GM19397 (cell line): Measurements from ENCODE around the gene FAM216A.
"Not testable (repeated sequence)": the region's sequence is repeated elsewhere in the genome, so short reads cannot be mapped to it uniquely, and the experiment has no call there.

Experiments used
- ATAC-seq: cut with Tn5 transposase; IDR thresholded peaks from one replicate; pipeline ENCODE4 v1.9.1; 2021; ENCODE audit warnings: mild to moderate bottlenecking, moderate library complexity; ENCODE audit not compliant: unreplicated experiment

FAM216A gene

DNA sequence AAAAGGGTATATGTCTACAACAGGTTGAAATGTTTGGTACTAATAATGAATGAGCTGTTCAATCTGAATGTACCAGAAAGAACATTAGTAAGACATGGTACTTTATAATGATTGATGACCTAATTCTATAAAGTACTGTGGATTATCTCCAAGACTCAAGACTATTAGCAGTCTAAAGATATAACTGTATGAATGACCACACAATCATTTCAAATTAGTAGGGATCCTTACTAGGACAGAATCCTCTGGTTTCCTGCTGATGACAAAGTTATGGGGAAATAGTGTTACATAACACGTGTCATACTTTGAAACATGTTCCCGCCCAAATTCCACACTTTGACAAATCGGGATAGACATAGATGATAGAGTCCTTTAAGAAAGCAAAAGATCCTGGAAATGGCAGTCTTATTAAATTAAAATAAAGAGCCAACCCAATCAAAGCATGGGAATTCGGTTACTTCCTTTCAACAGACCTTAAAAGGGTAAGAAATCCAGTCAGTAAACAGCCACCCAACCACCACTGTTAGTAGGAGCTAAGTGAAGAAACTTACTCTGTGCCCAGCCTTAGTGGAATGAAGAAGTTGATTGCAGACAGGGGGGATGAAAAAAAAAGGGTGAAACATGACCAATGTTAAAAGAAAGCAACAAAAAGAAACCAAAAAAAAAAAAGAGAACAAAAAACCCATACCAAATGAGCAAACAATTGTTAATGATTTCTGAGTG, 30.5 kb downstream of the FAM216A start:
- ATAC-seq = no peak

DNA sequence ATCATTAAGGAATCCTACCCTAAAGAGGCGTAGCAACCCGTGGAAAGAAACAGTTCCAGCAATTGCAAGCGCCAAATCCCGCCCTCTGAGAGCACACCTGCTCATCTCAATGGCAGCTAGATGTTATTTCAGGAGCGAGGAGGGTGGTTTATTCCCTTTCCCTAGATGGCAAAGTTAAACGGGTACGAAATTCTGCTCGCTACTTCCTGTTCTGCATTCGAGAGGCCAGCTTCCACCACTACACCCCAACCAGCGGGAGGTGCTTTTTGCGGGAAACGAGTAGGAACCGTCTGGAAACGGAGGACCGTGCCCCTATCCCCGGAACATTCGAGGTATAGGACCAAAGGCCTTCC, 32.7 kb downstream of the FAM216A start:
- no peak for ATAC-seq

DNA sequence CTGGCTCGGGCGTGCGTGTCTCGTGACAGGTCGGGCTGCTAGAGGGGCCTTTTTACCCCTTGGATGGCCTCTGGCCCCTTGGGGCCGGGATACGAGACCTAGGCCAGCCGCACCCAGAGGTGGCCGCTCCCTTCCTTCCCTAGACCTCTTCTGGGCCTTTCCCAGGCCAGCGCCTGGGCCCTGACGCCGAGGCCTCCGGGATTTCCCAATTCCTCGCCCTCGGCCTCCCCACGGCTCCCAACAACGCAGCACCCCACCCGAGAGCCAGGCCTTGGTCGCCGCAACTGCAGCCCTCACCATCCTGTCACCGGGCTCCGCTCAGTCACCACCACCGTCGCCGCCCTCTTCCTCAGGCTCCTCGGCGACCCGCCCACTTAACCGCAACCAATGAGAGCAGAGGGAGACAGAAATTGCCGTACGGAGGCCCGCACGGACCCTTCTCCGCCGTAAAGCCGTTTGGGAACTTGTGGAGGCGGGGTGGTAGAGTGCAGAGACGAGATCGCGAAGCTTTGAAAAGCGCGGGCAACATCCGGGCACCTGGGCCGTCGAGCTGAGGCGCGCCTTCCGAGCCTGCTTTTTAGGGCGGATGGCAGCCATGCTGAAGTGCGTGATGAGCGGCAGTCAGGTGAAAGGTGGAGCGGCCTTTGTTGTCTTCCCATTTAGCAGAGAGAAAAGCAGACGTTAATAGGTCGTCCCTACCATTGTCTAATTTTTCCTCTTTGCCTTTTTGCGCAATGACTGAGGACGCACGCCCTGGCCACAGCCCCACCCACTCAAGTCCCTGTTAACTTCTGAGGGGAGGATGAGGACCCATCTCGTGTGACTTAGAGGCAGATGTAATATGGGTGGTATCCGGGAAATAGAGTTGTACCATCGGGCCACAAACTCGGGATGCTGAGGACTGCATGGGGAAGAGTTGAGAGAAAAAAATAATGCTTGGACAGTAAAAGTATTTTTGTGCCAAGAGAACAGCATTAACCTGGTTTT, 33.4 kb downstream of the FAM216A start, which contains the start of the genes RAD9B and VPS29:
Gene RAD9B, plus strand, starts transcription at position 580 of the 987 bp plus-strand sequence. Its CDS starts 7 bp downstream, at position 587.
Gene VPS29, minus strand, starts transcription at position 360 of the 987 bp plus-strand sequence. Its CDS starts 60 bp downstream, at position 300.
- peak; percentile 96 for ATAC-seq

DNA sequence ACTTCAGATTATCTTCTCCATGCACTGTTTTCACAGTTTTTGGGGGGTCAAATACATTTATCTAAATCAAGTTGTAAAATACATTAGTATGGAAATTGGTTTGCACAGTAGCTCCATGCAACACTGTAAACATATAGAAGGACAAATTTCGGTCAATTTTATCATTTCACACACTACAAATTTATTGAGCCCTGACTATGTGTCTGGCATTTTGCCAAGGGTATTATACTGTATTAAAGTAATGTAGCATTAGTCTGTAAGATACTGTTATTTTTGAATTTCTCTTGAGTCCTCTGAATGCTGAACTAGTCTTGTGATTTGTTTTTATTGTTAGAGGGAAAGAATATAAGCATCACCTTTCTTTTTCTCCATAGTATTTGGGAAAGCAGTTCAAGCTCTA, 34.8 kb downstream of the FAM216A start:
- no peak for ATAC-seq

DNA sequence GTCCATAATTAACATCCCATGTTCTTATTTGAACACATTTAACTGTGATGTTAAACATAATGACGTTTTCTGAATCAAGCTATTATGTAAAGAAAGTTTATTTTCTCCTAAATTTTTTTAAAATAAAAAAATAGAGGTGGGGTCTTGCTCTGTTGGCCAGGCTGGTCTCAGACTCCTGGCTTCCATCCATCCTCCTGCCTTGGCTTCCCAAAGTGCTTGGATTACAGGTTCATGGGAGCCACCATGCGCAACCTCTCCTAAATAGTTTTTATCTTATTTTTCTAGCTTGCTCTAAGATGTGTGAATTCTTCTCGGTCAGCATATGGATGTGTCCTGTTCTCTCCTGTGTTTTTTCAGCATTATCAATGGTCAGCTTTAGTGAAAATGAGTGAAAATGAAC, 36.7 kb downstream of the FAM216A start:
- no peak for ATAC-seq

DNA sequence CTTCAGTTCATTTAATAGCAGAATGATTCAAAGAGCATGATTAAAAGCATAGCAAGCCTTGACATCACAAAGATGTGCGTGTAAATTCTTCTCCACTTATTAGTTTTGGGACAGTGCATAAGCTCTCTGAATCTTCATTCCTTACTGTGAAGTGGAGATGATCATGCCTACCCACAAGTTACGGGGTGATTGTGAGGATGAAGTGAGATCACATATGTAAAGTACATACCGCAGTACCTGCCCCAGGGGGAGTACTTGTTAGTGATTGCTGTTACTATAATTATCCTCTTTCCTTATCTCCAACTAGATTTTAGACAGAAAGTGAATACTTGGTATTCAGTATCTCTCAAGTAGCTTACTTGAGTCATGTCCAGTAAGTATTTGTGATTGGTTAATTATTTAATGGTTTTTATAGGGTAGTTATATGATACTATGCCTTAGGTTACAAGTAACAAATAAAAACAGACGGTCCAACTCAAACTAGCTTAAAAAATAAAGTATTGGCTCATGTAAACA, 39.5 kb downstream of the FAM216A start:
- ATAC-seq = no peak

DNA sequence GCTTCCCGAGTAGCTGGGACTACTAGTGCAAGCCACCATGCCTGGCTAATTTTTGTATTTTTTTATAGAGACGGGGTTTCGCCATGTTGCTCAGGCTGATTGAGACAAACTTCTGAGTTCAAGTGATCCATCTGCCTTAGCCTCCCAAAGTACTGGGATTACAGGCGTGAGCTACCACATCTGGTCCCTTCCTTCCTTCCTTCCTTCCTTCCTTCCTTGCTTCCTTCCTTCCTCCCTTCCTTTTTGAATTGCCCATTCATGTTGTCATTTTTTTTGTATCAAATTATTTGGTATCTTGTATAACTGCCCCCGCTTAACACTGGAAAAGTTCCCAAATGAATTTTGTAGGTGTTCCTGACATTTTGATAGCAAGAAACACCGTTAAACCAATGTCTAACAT, 45.2 kb downstream of the FAM216A start:
- no peak for ATAC-seq

DNA sequence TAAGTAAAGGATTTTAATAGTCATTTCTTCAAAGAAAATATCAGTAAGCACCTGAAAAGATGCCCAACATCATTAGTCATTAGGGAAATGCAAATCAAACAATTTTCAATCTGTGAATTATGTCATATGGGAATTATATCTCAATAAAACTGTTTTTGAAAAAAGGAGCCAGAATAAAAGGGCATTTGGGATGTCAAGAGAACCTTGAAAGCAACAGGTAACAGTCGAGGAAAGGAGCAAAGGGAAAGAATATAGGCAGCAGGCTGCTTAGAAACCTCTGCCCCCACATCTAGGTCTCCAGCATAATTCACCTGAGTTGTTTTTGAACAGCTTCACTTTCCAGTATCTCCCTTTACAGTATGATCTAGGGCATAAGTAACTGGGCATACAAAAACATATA, 45.7 kb downstream of the FAM216A start:
- ATAC-seq = no peak

DNA sequence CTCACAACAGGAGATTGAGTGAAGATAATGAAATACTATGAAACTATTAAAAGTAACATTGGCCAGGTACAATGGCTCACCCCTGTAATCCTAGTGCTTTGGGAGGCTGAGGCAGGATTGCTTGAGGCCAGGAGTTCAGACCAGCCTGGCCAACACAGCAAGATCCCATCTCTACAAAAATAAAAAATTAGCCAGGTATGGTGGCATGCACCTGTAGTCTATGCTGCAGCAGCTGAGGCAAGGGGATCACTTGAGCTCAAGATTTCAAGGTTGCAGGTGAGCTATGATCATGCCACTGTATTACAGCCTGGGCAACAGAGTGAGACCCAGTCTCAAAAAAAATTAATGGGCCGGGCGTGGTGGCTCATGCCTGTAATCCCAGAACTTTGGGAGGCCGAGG, 48.4 kb downstream of the FAM216A start:
- ATAC-seq = no peak

DNA sequence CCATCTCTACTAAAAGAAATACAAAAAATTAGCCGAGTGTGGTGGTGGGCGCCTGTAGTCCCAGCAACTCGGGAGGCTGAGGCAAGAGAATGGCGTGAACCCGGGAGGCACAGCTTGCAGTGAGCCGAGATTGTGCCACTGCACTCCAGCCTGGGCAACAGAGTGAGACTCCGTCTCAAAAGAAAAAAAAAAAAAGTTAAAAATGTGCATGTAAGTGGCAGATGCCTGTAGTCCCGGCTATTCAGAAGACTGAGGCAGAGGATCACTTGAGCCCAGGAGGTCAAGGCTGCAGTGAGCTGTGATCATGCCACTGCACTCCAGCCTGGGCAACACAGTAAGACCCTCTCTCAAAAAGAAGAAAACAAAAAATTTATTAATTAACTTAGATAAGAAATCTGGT, 49.4 kb downstream of the FAM216A start:
- ATAC-seq = not testable (repeated sequence)

DNA sequence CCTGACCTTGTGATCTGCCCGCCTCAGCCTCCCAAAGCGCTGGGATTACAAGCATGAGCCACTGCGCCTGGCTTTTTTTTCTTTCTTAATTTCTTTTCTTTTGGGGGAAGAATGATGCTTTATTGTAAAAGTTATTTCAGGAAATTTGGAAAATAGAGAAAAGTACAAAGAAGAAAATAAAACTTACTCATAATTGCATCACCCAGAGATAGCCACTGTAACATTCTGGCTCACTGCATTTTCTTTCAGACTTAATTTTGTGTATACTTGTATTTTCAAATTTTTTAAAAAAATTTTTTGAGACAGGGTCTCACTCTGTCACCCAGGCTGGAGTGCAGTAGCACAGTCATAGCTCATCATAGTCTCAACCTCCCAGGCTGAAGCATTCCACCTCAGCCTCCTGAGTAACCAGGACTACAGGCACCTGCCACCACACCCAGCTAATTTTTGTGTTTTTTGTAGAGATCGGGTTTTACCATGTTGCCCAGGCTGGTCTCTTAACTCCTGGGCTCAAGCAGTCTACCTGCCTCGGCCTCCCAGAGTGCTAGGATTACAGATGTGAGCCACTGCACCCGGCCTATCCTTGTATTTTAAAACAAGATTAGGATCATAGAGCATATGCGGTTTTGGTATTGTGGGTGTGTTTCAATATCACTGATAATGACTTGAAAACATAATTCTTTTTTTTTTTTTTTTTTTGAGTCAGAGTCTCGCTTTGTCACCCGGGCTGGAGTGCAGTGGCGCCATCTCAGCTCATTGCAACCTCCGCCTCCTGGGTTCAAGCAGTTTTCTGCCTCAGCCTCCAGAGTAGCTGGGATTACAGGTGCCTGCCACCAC, 52.4 kb downstream of the FAM216A start:
- not testable (repeated sequence) for ATAC-seq

DNA sequence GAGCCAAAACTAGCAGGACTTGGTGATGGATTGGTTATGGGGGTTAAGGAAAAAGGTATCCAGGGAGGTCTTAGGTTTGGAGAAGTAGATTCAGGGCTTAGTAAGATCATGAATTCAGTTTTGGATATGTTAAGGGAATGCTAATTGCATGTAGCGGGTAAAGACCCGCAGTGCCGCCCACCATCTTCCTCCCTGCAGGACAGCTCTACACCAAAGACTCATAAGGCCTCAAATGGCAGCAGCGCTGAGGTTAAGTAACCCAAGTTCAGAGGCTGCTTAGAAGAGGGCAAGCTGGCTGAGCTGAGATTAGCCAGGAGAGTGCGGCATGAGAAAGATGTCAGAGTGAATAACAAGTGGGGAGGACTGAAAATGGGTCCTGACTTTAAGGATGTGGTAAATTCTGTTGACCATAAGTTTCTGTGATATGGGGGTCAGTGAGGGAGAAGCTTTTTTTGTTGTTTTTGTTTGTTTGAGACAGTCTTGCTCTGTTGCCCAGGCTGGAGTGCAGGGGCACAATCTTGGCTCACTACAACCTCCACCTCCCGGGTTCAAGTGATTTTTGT, 59.7 kb downstream of the FAM216A start:
- no peak for ATAC-seq

DNA sequence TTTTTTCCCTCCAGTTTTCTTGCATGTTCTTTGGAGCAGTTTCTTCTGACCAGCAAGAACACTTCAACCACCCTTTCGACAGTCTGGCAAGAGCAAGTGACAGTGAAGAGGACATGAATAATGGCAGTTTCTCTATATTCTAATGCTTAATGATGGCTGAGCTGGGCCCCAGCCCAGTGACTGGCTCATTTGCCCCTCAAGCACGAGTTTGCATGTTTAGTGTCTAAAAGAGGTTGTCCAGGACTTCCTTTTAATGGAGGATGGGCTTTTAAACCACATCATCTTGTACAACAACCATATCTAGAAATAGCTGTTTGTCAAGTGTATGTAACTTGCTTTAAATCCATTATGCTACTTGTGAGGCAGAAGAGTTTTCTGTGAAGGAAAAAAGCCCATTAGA, 61.9 kb downstream of the FAM216A start:
- no peak for ATAC-seq

DNA sequence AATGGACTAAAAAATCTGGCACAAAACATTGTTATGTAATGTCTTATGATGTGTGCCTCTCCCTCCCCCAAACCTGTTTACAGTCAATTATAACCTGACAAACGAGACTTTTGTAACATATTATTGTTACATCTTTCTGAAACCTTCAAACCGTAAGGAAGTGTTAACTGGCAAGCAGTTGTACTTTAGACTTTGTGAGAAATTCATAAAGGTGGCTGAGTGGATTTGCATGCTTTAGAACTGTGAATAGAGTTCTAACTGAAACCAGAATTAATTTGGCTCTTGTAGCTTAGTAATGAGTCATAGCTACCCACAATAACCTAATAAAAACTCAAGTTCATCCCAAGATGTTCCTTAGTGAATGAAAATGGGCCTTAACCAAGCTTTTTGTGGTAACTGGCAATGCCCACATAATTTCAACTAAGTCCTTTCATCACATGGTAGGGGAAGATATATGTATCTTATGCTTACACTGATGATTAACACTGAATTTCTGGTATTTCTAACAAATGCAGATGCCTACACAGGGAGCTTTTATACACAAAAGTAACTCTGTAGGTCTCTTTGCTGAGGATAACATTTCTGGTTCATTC, 63.2 kb downstream of the FAM216A start:
- peak; percentile 76 for ATAC-seq

DNA sequence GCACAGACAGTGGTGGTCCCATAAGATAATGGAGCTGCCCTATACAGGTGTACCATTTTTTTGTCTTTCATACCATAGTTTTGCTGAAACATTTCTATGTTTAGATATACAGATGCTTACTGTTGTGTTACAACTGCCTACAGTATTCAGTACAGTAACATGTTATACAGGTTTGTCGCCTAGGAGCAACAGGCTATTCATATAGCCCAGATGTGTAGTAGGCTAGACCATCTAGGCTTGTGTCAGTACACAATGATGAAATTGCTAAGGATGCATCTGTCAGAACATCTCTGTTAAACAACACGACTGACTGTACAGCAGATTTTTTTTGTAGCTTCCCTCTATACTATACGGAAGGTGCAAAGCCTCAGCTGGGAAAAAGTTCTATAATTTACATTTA, 64.0 kb downstream of the FAM216A start:
- no peak for ATAC-seq

DNA sequence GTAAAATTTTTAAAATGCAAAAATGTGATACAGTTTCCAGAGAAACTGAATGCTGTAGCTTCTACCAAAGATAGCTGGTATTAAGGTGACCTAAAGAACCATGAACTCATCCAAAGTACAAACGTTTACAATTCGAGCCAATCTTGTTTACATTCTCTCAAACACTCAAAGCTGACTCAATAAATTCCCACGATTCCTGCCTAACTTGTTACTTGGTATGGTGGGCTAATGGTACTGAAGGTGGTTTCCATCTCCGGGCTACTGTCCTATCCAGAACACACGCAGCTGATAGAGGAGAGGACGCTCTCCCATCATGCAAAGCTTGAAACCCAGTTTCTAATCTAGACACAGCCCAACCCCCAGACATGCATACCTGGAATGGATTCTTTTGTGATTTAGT, 65.0 kb downstream of the FAM216A start:
- no peak for ATAC-seq

DNA sequence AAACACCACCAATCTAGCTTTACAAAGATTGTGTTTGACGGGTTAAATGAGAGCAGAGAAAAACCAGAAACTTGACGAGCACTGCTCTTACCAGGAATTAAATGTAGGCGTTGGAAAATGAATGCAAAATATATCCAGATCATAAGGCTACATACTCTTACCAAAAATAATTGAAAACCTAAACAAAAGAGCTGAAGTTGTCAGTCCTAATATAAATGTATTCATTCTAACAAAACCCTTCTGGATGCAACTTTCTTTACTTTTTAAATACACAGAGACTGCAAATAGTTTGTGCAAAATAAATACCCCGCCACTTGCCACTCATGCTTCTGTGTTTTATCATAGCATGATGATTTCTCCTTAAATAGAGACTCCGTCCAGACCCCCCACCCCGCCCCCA, 66.2 kb downstream of the FAM216A start:
- no peak for ATAC-seq

DNA sequence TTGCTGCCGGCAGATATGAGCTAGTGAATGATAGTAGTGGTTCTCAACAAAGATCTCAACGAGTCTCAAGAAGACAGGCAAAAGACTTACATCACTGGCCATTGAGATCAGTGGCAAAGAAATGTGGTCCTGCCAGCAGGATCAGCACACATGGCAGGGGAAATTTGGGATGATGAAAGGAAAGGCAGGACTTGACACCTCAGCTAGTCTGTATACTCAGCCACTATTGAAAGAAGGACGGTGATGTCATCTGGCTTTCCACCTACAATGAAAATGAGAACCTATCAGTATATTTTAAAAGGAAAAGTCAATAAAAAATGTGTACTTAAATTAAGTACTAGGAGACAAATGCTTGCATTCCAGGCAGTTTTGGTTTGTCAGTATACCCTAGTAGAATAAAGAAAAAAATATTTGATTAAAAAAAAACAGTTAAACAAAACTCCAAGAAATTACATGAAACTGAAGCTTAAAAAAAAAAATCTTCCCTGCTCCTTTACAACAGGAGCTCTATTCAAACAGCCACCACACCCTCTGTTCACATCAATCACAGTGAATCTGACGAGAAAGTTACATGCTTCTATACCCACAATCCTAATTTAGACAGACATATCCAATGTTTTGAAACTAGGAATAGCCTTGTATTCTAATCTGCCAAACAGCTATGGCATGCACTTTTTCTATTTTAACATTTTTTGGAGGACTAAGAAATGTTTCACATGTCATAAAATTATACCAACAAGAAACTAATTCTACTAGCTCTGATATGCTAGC, 68.4 kb downstream of the FAM216A start:
- ATAC-seq = no peak
